M059J (cell line): Measurements from ENCODE around the gene HIVEP1. TPM values are rescaled to one million over a fixed set of nuclear protein-coding genes. Genes with fewer than 3 reads are reported as not detected.

Experiments
- DNase-seq: peaks from one replicate; pipeline ENCODE4 v3.0.0-alpha.2; 2012; ENCODE audit warnings: low read depth
- total RNA-seq: library from RNA; depleted of rRNA; stranded (reverse); fragments of >200 nt; shearing (Covaris generic); gene quantifications from 2 replicates; pipeline ENCODE4 v1.2.3, GENCODE V29; 2014

HIVEP1 gene
- total RNA-seq, 1 experiment from 2014 or later = 20.4 TPM

GRCh38 chr6:12017876-12018401 is 5.8 kb downstream of the HIVEP1 start:
- DNase-seq = no peak

- DNase-seq = no peak
These were observed 8.2 kb downstream of the HIVEP1 start for GRCh38 chr6:12020187-12020791.

GRCh38 chr6:12022481-12022880 is 10.4 kb downstream of the HIVEP1 start:
- DNase-seq = no peak

- DNase-seq = no peak
These were observed 10.9 kb downstream of the HIVEP1 start for GRCh38 chr6:12022953-12023388.

GRCh38 chr6:12024216-12024615 is 12.1 kb downstream of the HIVEP1 start:
- DNase-seq = no peak

GRCh38 chr6:12024699-12025434 is 12.8 kb downstream of the HIVEP1 start:
- DNase-seq = peak; percentile 76

- DNase-seq = no peak
These were observed 14.0 kb downstream of the HIVEP1 start for GRCh38 chr6:12026120-12026519.

GRCh38 chr6:12026833-12027232 is 14.7 kb downstream of the HIVEP1 start:
- no peak for DNase-seq

GRCh38 chr6:12028213-12028612 is 16.1 kb downstream of the HIVEP1 start:
- no peak for DNase-seq

- no peak for DNase-seq
These were observed 18.0 kb downstream of the HIVEP1 start for GRCh38 chr6:12029979-12030737.

GRCh38 chr6:12030993-12031550 is 19.0 kb downstream of the HIVEP1 start:
- peak; percentile 34 for DNase-seq

GRCh38 chr6:12032783-12033573 is 20.9 kb downstream of the HIVEP1 start:
- DNase-seq = no peak

- no peak for DNase-seq
These were observed 21.7 kb downstream of the HIVEP1 start for GRCh38 chr6:12033770-12034169.

GRCh38 chr6:12034349-12034748 is 22.2 kb downstream of the HIVEP1 start:
- no peak for DNase-seq

- DNase-seq = no peak
These were observed 22.7 kb downstream of the HIVEP1 start for GRCh38 chr6:12034837-12035236.

- DNase-seq = no peak
These were observed 24.7 kb downstream of the HIVEP1 start for GRCh38 chr6:12036766-12037165.

GRCh38 chr6:12037798-12038197 is 25.7 kb downstream of the HIVEP1 start:
- DNase-seq = no peak

GRCh38 chr6:12039540-12040459 is 27.7 kb downstream of the HIVEP1 start:
- no peak for DNase-seq

- DNase-seq = no peak
These were observed 35.2 kb downstream of the HIVEP1 start for GRCh38 chr6:12047304-12047703.

GRCh38 chr6:12047792-12048432 is 35.8 kb downstream of the HIVEP1 start:
- DNase-seq = no peak
